Measurements from ENCODE around the gene TMEM260.
"Not testable (repeated sequence)": the region's sequence is repeated elsewhere in the genome, so short reads cannot be mapped to it uniquely, and the experiment has no call there.

The TMEM260 gene

GRCh38 chr14:56678838-56679237 is 99.2 kb downstream of the TMEM260 start:
- Histone ChIP-seq H2BK15ac (replicated peaks; ENCODE audit: low read depth) (no peak overlapping the region), H3K4me2 (ENCODE audit: low read length) (no peak overlapping the region), H3K4ac (ENCODE audit: low read depth, low read length) (no peak overlapping the region), H3K4me1 (ENCODE audit: control insufficient read depth, low read depth, low read length) (no peaks in the 10 kb centered on the region), H3K23ac (ENCODE audit: low read length) (no peak overlapping the region), H4K8ac (ENCODE audit: low read depth, low read length) (no peak overlapping the region), H3K27ac (ENCODE audit: low read depth, low read length) (no peak overlapping the region), H3K56ac (ENCODE audit: low read length) (no peak overlapping the region), H2AK5ac (ENCODE audit: low read length) (no peak overlapping the region), H3K79me1 (ENCODE audit: low read length) (no peaks in the 10 kb centered on the region), H3K79me2 (ENCODE audit: control insufficient read depth, insufficient read depth, low read length) (no peaks in the 10 kb centered on the region), H3K36me3 (ENCODE audit: control insufficient read depth, insufficient read depth, low read length) (no peaks in the 10 kb centered on the region), H3K9ac (ENCODE audit: low read length) (no peak overlapping the region), H2BK5ac (ENCODE audit: low read length) (no peak overlapping the region), H3K4me3 (ENCODE audit: low read length) (no peak overlapping the region), H3K18ac (ENCODE audit: low read length) (no peak overlapping the region), H3K27me3 (ENCODE audit: insufficient read depth, low read length, poor library complexity) (no peaks in the 10 kb centered on the region), H2BK120ac (ENCODE audit: low read depth, low read length) (no peak overlapping the region), H4K5ac (ENCODE audit: low read length) (no peak overlapping the region)
- DNase-seq, result no peak
- WGBS (ENCODE audit: extremely low coverage, insufficient coverage, low lambda C conversion rate), result no CpG with 5 or more reads among the region's 3 CpGs

- Histone ChIP-seq H3K79me1 (ENCODE audit: low read length) (no peaks in the 10 kb centered on the region), H3K4me3 (ENCODE audit: low read length) (no peak overlapping the region), H3K23ac (ENCODE audit: low read length) (no peak overlapping the region), H2AK5ac (ENCODE audit: low read length) (no peak overlapping the region), H3K4me1 (ENCODE audit: control insufficient read depth, low read depth, low read length) (peaks cover 4% of the 10 kb centered on the region), H2BK120ac (ENCODE audit: low read depth, low read length) (no peak overlapping the region), H3K18ac (ENCODE audit: low read length) (no peak overlapping the region), H3K27me3 (ENCODE audit: insufficient read depth, low read length, poor library complexity) (no peaks in the 10 kb centered on the region), H3K9ac (ENCODE audit: low read length) (no peak overlapping the region), H3K36me3 (ENCODE audit: control insufficient read depth, insufficient read depth, low read length) (no peaks in the 10 kb centered on the region), H3K56ac (ENCODE audit: low read length) (peak overlapping the region; percentile 1), H4K8ac (ENCODE audit: low read depth, low read length) (peak overlapping the region; percentile 79), H3K27ac (ENCODE audit: low read depth, low read length) (no peak overlapping the region), H2BK15ac (replicated peaks; ENCODE audit: low read depth) (no peak overlapping the region), H2BK5ac (ENCODE audit: low read length) (no peak overlapping the region), H3K4ac (ENCODE audit: low read depth, low read length) (no peak overlapping the region), H3K4me2 (ENCODE audit: low read length) (no peak overlapping the region), H3K79me2 (ENCODE audit: control insufficient read depth, insufficient read depth, low read length) (no peaks in the 10 kb centered on the region), H4K5ac (ENCODE audit: low read length) (no peak overlapping the region)
- no CpG with 5 or more reads among the region's 4 CpGs for WGBS (ENCODE audit: extremely low coverage, insufficient coverage, low lambda C conversion rate)
- DNase-seq, result peak; percentile 60
These were observed 106.8 kb downstream of the TMEM260 start for GRCh38 chr14:56686416-56686815.

GRCh38 chr14:56687123-56687522 is 107.5 kb downstream of the TMEM260 start:
- Histone ChIP-seq H3K79me2 (ENCODE audit: control insufficient read depth, insufficient read depth, low read length) (no peaks in the 10 kb centered on the region), H3K79me1 (ENCODE audit: low read length) (no peaks in the 10 kb centered on the region), H2BK15ac (replicated peaks; ENCODE audit: low read depth) (no peak overlapping the region), H2BK120ac (ENCODE audit: low read depth, low read length) (no peak overlapping the region), H3K4me3 (ENCODE audit: low read length) (no peak overlapping the region), H3K4me1 (ENCODE audit: control insufficient read depth, low read depth, low read length) (peaks cover 6% of the 10 kb centered on the region), H4K5ac (ENCODE audit: low read length) (no peak overlapping the region), H3K9ac (ENCODE audit: low read length) (no peak overlapping the region), H3K18ac (ENCODE audit: low read length) (no peak overlapping the region), H3K4ac (ENCODE audit: low read depth, low read length) (no peak overlapping the region), H3K27me3 (ENCODE audit: insufficient read depth, low read length, poor library complexity) (no peaks in the 10 kb centered on the region), H3K23ac (ENCODE audit: low read length) (no peak overlapping the region), H4K8ac (ENCODE audit: low read depth, low read length) (no peak overlapping the region), H3K56ac (ENCODE audit: low read length) (no peak overlapping the region), H3K36me3 (ENCODE audit: control insufficient read depth, insufficient read depth, low read length) (no peaks in the 10 kb centered on the region), H2AK5ac (ENCODE audit: low read length) (no peak overlapping the region), H3K4me2 (ENCODE audit: low read length) (no peak overlapping the region), H3K27ac (ENCODE audit: low read depth, low read length) (no peak overlapping the region), H2BK5ac (ENCODE audit: low read length) (no peak overlapping the region)
- DNase-seq, result peak; percentile 25
- no CpG with 5 or more reads among the region's 8 CpGs for WGBS (ENCODE audit: extremely low coverage, insufficient coverage, low lambda C conversion rate)

- peaks cover 6% of the 10 kb centered on the region for H3K4me1 ChIP-seq (ENCODE audit: control insufficient read depth, low read depth, low read length)
- no CpG with 5 or more reads among the region's 3 CpGs for WGBS (ENCODE audit: extremely low coverage, insufficient coverage, low lambda C conversion rate)
- H3K18ac ChIP-seq (ENCODE audit: low read length), result no peak overlapping the region
- H3K4me3 ChIP-seq (ENCODE audit: low read length), result no peak overlapping the region
- H3K27ac ChIP-seq (ENCODE audit: low read depth, low read length), result no peak overlapping the region
- H2BK120ac ChIP-seq (ENCODE audit: low read depth, low read length), result no peak overlapping the region
- H4K5ac ChIP-seq (ENCODE audit: low read length), result no peak overlapping the region
- no peak overlapping the region for H2BK15ac ChIP-seq (replicated peaks; ENCODE audit: low read depth)
- H3K23ac ChIP-seq (ENCODE audit: low read length), result no peak overlapping the region
- H3K79me2 ChIP-seq (ENCODE audit: control insufficient read depth, insufficient read depth, low read length), result no peaks in the 10 kb centered on the region
- H4K8ac ChIP-seq (ENCODE audit: low read depth, low read length), result no peak overlapping the region
- DNase-seq, result no peak
- no peak overlapping the region for H3K4ac ChIP-seq (ENCODE audit: low read depth, low read length)
- H3K79me1 ChIP-seq (ENCODE audit: low read length), result no peaks in the 10 kb centered on the region
- H2AK5ac ChIP-seq (ENCODE audit: low read length), result no peak overlapping the region
- H3K4me2 ChIP-seq (ENCODE audit: low read length), result no peak overlapping the region
- H3K36me3 ChIP-seq (ENCODE audit: control insufficient read depth, insufficient read depth, low read length), result no peaks in the 10 kb centered on the region
- H3K27me3 ChIP-seq (ENCODE audit: insufficient read depth, low read length, poor library complexity), result no peaks in the 10 kb centered on the region
- no peak overlapping the region for H3K56ac ChIP-seq (ENCODE audit: low read length)
- H2BK5ac ChIP-seq (ENCODE audit: low read length), result no peak overlapping the region
- H3K9ac ChIP-seq (ENCODE audit: low read length), result no peak overlapping the region
These were observed 115.0 kb downstream of the TMEM260 start for GRCh38 chr14:56694609-56695008.

- not testable (repeated sequence) for H3K4ac ChIP-seq (ENCODE audit: low read depth, low read length); H4K8ac ChIP-seq (ENCODE audit: low read depth, low read length); H3K18ac ChIP-seq (ENCODE audit: low read length); H2BK120ac ChIP-seq (ENCODE audit: low read depth, low read length); H3K79me1 ChIP-seq (ENCODE audit: low read length); H3K23ac ChIP-seq (ENCODE audit: low read length); H3K4me1 ChIP-seq (ENCODE audit: control insufficient read depth, low read depth, low read length); H3K4me2 ChIP-seq (ENCODE audit: low read length); H3K27me3 ChIP-seq (ENCODE audit: insufficient read depth, low read length, poor library complexity); H2AK5ac ChIP-seq (ENCODE audit: low read length); H3K36me3 ChIP-seq (ENCODE audit: control insufficient read depth, insufficient read depth, low read length); H3K56ac ChIP-seq (ENCODE audit: low read length); H2BK15ac ChIP-seq (replicated peaks; ENCODE audit: low read depth); H2BK5ac ChIP-seq (ENCODE audit: low read length); H3K79me2 ChIP-seq (ENCODE audit: control insufficient read depth, insufficient read depth, low read length); DNase-seq; H3K9ac ChIP-seq (ENCODE audit: low read length); H3K4me3 ChIP-seq (ENCODE audit: low read length); H3K27ac ChIP-seq (ENCODE audit: low read depth, low read length); H4K5ac ChIP-seq (ENCODE audit: low read length)
- no CpG with 5 or more reads among the region's 9 CpGs for WGBS (ENCODE audit: extremely low coverage, insufficient coverage, low lambda C conversion rate)
These were observed 115.6 kb downstream of the TMEM260 start for GRCh38 chr14:56695216-56695615.

Measured in mesendoderm (in vitro differentiated cells).